HepG2 (cell line): ENCODE measurements around the gene RABGAP1L. TPM values are rescaled to one million over a fixed set of nuclear protein-coding genes. Genes with fewer than 3 reads are reported as not detected.

Source experiments
- ATAC-seq: fragments of 200-7000 bp; cut with Tn5 transposase; 3 replicates; pipeline ENCODE4 v1.9.1; 2020; ENCODE audit warnings: mild to moderate bottlenecking, moderate library complexity
- BruUV-seq: library from RNA; stranded (reverse); fragments of 400-500 nt; replicated peaks from 2 replicates; lab custom pipeline; 2021; lab: Mats Ljungman, UMichigan
- CTCF ChIA-PET: fragments of 300-600 bp; formaldehyde crosslinking; extraction: SDS; loops from one replicate; lab custom pipeline; 2021; ENCODE audit warnings: low total read pairs, inconsistent platforms, low intra/inter-chr PET ratio; lab: Yijun Ruan, JAX
- POLR2A ChIA-PET: fragments of 350-600 bp; sonication (Branson Sonifier 250); formaldehyde crosslinking; loops from one replicate; lab custom pipeline; 2020; ENCODE audit warnings: antibody characterized with exemption, inconsistent platforms; lab: Yijun Ruan, JAX
- DNase-seq: peaks from one replicate; pipeline ENCODE4 v3.0.0-alpha.2; 2015; ENCODE audit warnings: low spot score
- FAIRE-seq: peaks from 3 replicates; lab custom pipeline; 2011; peaks lifted over from hg19 to GRCh38; lab: Jason Lieb, UNC
- H2AFZ ChIP-seq: one replicate; pipeline ENCODE4 v1.6.1; 2011; ENCODE audit warnings: low read length, inconsistent platforms
- H3K27ac ChIP-seq: fragments of 300-600 bp; 3 replicates; pipeline ENCODE4 v1.8.0; 2011; ENCODE audit warnings: mixed run types, mild to moderate bottlenecking, mixed read lengths, low read length, inconsistent platforms; ENCODE audit not compliant: insufficient read depth; ENCODE audit errors: extremely low read length
- H3K27me3 ChIP-seq, 2 experiments: fragments of 200-600 bp in 1 of 2; 2 replicates in 1 of 2; 3 replicates in 1 of 2; pipeline versions ENCODE4 v1.6.0 to v1.8.0; 2011; ENCODE audit warnings: low read length in 2 of 2, mild to moderate bottlenecking in 2 of 2, moderate library complexity in 2 of 2, inconsistent platforms in 1 of 2; ENCODE audit not compliant: insufficient read depth in 2 of 2, control insufficient read depth in 1 of 2
- H3K36me3 ChIP-seq, 2 experiments: fragments of 200-600 bp in 1 of 2; replicated peaks in 1 of 2; 2 replicates in 1 of 2; 3 replicates in 1 of 2; pipeline versions ENCODE4 v1.5.1 to v1.8.0; 2011; ENCODE audit warnings: low read length in 2 of 2, inconsistent platforms in 1 of 2; ENCODE audit not compliant: insufficient read depth in 2 of 2, control insufficient read depth in 1 of 2
- H3K4me1 ChIP-seq: 2 replicates; pipeline ENCODE4 v1.5.1; 2012; ENCODE audit warnings: low read length, inconsistent platforms; ENCODE audit not compliant: insufficient read depth
- H3K4me2 ChIP-seq: 2 replicates; pipeline ENCODE4 v1.6.0; 2011; ENCODE audit warnings: low read depth, low read length, inconsistent platforms
- H3K4me3 ChIP-seq, 3 experiments: fragments of 200-600 bp in 1 of 3; sonication (generic), shearing (Covaris generic) in 1 of 3; replicated peaks in 1 of 3; 2 replicates each; pipeline ENCODE4 v1.5.1; 2011 to 2016; ENCODE audit warnings: low read length in 3 of 3, inconsistent platforms in 2 of 3, low read depth in 2 of 3, mild to moderate bottlenecking in 2 of 3, control low read depth in 1 of 3, mixed read lengths in 1 of 3; ENCODE audit not compliant: insufficient read depth in 1 of 3
- H3K79me2 ChIP-seq: one replicate; pipeline ENCODE4 v1.6.1; 2011; ENCODE audit warnings: low read length, inconsistent platforms; ENCODE audit not compliant: insufficient read depth
- H3K9ac ChIP-seq: 2 replicates; pipeline ENCODE4 v1.6.0; 2011; ENCODE audit warnings: mild to moderate bottlenecking, low read depth, low read length, inconsistent platforms; ENCODE audit not compliant: insufficient read depth
- H3K9me3 ChIP-seq: 2 replicates; pipeline ENCODE4 v1.5.1; 2012; ENCODE audit warnings: mild to moderate bottlenecking, low read length
- H4K20me1 ChIP-seq: 2 replicates; pipeline ENCODE4 v1.6.0; 2011; ENCODE audit warnings: inconsistent platforms, mild to moderate bottlenecking, low read length, moderate library complexity; ENCODE audit not compliant: insufficient read depth
- ARID5B ChIP-seq: IDR thresholded peaks from 2 replicates; pipeline ENCODE4 v1.4.0; 2020; ENCODE audit warnings: mild to moderate bottlenecking, missing genetic modification reagents
- FOSL2 ChIP-seq: sonication (generic); formaldehyde crosslinking; IDR thresholded peaks from 2 replicates; pipeline ENCODE4 v1.4.0; 2020; ENCODE audit warnings: missing genetic modification reagents
- FOXA3 ChIP-seq: IDR thresholded peaks from 2 replicates; pipeline ENCODE4 v1.6.1; 2016; ENCODE audit warnings: missing genetic modification reagents, missing compliant biosample characterization
- FOXP1 ChIP-seq, 2 experiments: fragments of 450-650 bp in 1 of 2; IDR thresholded peaks; 2 replicates each; pipeline ENCODE4 v1.6.1; 2017 to 2018; ENCODE audit warnings: antibody characterized with exemption in 1 of 2
- HMG20A ChIP-seq: IDR thresholded peaks from 2 replicates; pipeline ENCODE4 v1.6.1; 2016; ENCODE audit warnings: borderline replicate concordance
- HNRNPH1 ChIP-seq: fragments of 200-400 bp; formaldehyde crosslinking; optimal IDR thresholded peaks from 2 replicates; pipeline ENCODE3; 2017; ENCODE audit warnings: mild to moderate bottlenecking, low read depth, low read length
- PRPF4 ChIP-seq: fragments of 200-400 bp; formaldehyde crosslinking; IDR thresholded peaks from 2 replicates; pipeline ENCODE4 v1.6.1; 2016; ENCODE audit warnings: low read length, low read depth; ENCODE audit not compliant: poor library complexity, severe bottlenecking
- RERE ChIP-seq: IDR thresholded peaks from 2 replicates; pipeline ENCODE4 v1.6.1; 2016; ENCODE audit warnings: low read depth, missing genetic modification reagents, missing compliant biosample characterization
- SOX13 ChIP-seq, 3 experiments: fragments of 450-650 bp in 1 of 3; sonication (generic) in 1 of 3; formaldehyde crosslinking in 1 of 3; IDR thresholded peaks in 2 of 3; conservative IDR thresholded peaks in 1 of 3; 2 replicates each; pipeline versions ENCODE4 v1.5.0 to v1.6.1; 2016 to 2020; ENCODE audit warnings: antibody characterized with exemption in 1 of 3, mild to moderate bottlenecking in 1 of 3, missing compliant biosample characterization in 1 of 3, missing genetic modification reagents in 1 of 3, moderate library complexity in 1 of 3
- WGBS: methylation state at CpG from one replicate; pipeline ENCODE4 v1.1.6; 2017; ENCODE audit warnings: low lambda C conversion rate; 5-methylcytosine and 5-hydroxymethylcytosine counted together
- in situ Hi-C: cut with HindIII; loops from 2 replicates; pipeline ENCODE4 v1.10.0; 2017; ENCODE audit warnings: low pct_unique_long_range_greater_than_20kb; ENCODE audit not compliant: extremely low pct_ligation_motif_present
- intact Hi-C: fragments of 100-400 bp; cut with micrococcal nuclease; formaldehyde crosslinking; loops from one replicate; pipeline ENCODE4 v1.10.0; 2022; ENCODE audit not compliant: unreplicated experiment
- polyA plus RNA-seq, 8 experiments: library from polyadenylated mRNA; depleted of rRNA in 3 of 8; stranded (reverse) in 7 of 8; unstranded in 1 of 8; fragments of >200 nt; fragmentation: Illumina TruSeq in 4 of 8; extraction: Trizol in 4 of 8; gene quantifications; 2 replicates each; pipeline versions ENCODE4 v1.2.1 to v1.2.3, GENCODE V29; 2011 to 2016; ENCODE audit warnings: low read depth in 4 of 8, missing spikeins in 1 of 8, mixed read lengths in 1 of 8; ENCODE audit not compliant: insufficient read depth in 1 of 8
- total RNA-seq, 5 experiments: library from RNA; depleted of rRNA; stranded (reverse); fragments of >200 nt; fragmentation: Illumina TruSeq; extraction: Trizol; gene quantifications; 2 replicates each; pipeline ENCODE4 v1.2.3, GENCODE V29; 2016; ENCODE audit warnings: low read depth in 1 of 5

RABGAP1L gene
- total and polyA plus RNA-seq, 2 of the 13 experiments (the other 11 are each of a cell fraction or from before 2014, with no cell fraction given), result 7.9 to 22.6 TPM

- in situ Hi-C loops, result no loop called here
- H3K79me2 ChIP-seq, result no peaks in the 10 kb centered on the region
- 62% methylated on average over 5 of the region's 5 CpGs for WGBS
- no peaks in the 10 kb centered on the region for H3K9me3 ChIP-seq
- no peak overlapping the region for H3K9ac ChIP-seq
- POLR2A ChIA-PET, result interaction anchor here (1.3 kb wide), 1 partner anchor 131 kb away, joined by 3 read pairs; the partner anchor contains the start of gene RC3H1
- intact Hi-C loops, result loop anchor here (10.0 kb wide), 1 partner anchor 128 kb away; the partner anchor contains the start of gene RC3H1
- no peaks in the 10 kb centered on the region for H4K20me1 ChIP-seq
- no peak overlapping the region for H2AFZ ChIP-seq
- H3K27me3 ChIP-seq, result no peaks in the 10 kb centered on the region
- CTCF ChIA-PET, result no interaction called here
- peak; percentile 39 for DNase-seq
- peak; percentile 68; the same call in 2 of the 3 replicates for ATAC-seq
- no peak overlapping the region for H3K4me2 ChIP-seq
- H3K27ac ChIP-seq, result no peak overlapping the region
- BruUV-seq, result no TSS peak
- no peak for FAIRE-seq
- no peaks in the 10 kb centered on the region for H3K36me3 ChIP-seq
- TF ChIP-seq FOSL2 (peak; percentile 67), ARID5B (CRISPR knock-in tag) (0 out of 2 replicates have a peak, but pooled peaks have one; percentile 11), FOXA3 (0 out of 2 replicates have a peak, but pooled peaks have one; percentile 26), FOXP1 (IDR thresholded peaks at IDR 0.05) (no peak), FOXP1 (CRISPR knock-in tag; IDR thresholded peaks at IDR 0.05) (peak; percentile 29; the same call in 1 of the 2 replicates), SOX13 (IDR thresholded peaks at IDR 0.05) (no peak), SOX13 (CRISPR knock-in tag; conservative IDR thresholded peaks at IDR 0.05 in 1 of 2, IDR thresholded peaks at IDR 0.05 in 1 of 2) (peak in 1 of 2 experiments; percentile 46; a peak in 1 of 4 replicates), RERE (CRISPR knock-in tag) (peak; percentile 62; the same call in 1 of the 2 replicates), HMG20A (CRISPR knock-in tag) (peak; percentile 15; the same call in 1 of the 2 replicates), HNRNPH1 (no peak), PRPF4 (no peak)
- TF ChIP-seq, all 625 proteins: peak for 7
- Histone ChIP-seq H3K4me3 (no peak overlapping the region), H3K4me1 (peaks cover 3% of the 10 kb centered on the region)
Observed at GRCh38 chr1:174153085-174153824, 6.1 kb upstream of the RABGAP1L start.
